ENCODE results near the gene SLC38A10.
A peak's percentile ranks its signal among the peaks of the same experiment; 100 is the strongest.

Gene SLC38A10

GRCh38 chr17:81259058-81259605 is 36.0 kb downstream of the SLC38A10 start:
- Histone ChIP-seq H3K4me1 (ENCODE audit: control insufficient read depth, insufficient read depth, low read depth, low read length) (peaks cover 21% of the 10 kb centered on the region), H3K4me2 (ENCODE audit: low read length, poor library complexity, severe bottlenecking) (no peak overlapping the region), H2AFZ (ENCODE audit: low read depth, low read length) (no peak overlapping the region), H2BK5ac (ENCODE audit: low read depth, low read length, poor library complexity, severe bottlenecking) (no peak overlapping the region), H4K8ac (ENCODE audit: low read length) (no peak overlapping the region), H3K79me1 (replicated peaks; ENCODE audit: low read length, poor library complexity, severe bottlenecking) (peaks cover 16% of the 10 kb centered on the region), H3K9ac (ENCODE audit: low read length) (no peak overlapping the region), H3K23ac (ENCODE audit: low read length in 2 of 2) (no peak overlapping the region), H2BK120ac (ENCODE audit: low read depth, low read length) (no peak overlapping the region), H4K91ac (ENCODE audit: low read length) (no peak overlapping the region), H3K4me3 (ENCODE audit: insufficient read depth in 1 of 2, low read depth in 1 of 2, low read length in 2 of 2) (no peak overlapping the region), H2BK12ac (ENCODE audit: low read length in 2 of 2) (no peak overlapping the region), H3K9me3 (ENCODE audit: control insufficient read depth, low read length) (no peaks in the 10 kb centered on the region), H3K14ac (ENCODE audit: low read length in 2 of 2) (no peak overlapping the region), H3K4ac (ENCODE audit: low read depth in 1 of 2, low read length in 2 of 2) (no peak overlapping the region), H3K27ac (ENCODE audit: low read length, poor library complexity, severe bottlenecking) (no peak overlapping the region), H3K36me3 (ENCODE audit: control insufficient read depth in 1 of 2, insufficient read depth in 2 of 2, low read depth in 1 of 2, low read length in 2 of 2) (peaks cover 46 to 81% of the 10 kb centered on the region in 2 experiments), H3K18ac (ENCODE audit: low read depth in 1 of 2, low read length in 2 of 2) (no peak overlapping the region), H2BK15ac (ENCODE audit: low read depth, poor library complexity, severe bottlenecking) (no peak overlapping the region), H2AK5ac (ENCODE audit: low read length, severe bottlenecking) (no peak overlapping the region), H3K27me3 (ENCODE audit: control insufficient read depth in 1 of 2, insufficient read depth in 1 of 2, low read length in 2 of 2) (no peaks in the 10 kb centered on the region)
- no peak for DNase-seq
- 94% methylated on average over 23 of the region's 23 CpGs for WGBS

DNA sequence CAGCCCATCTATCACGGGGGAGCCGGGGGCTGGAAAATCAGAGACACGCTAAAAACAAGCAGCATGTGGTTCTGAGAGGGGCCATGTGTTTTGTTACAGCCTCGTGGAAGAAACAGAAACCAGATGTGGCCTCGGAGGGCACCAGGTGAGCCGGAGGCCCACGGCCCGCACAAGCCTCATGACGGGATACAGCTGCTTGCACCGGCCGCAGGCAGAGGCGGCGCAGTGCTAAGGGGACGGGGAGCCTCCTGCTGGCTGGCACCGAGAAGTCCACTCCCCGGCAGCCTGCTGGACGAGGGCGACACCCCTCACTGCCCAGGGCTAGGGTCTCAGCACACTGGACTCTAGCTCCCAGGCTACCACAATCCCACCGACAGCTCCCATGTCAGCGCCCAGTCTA is 36.8 kb downstream of the SLC38A10 start:
- Histone ChIP-seq H3K23ac (ENCODE audit: low read length in 2 of 2) (no peak overlapping the region), H2BK12ac (ENCODE audit: low read length in 2 of 2) (no peak overlapping the region), H3K4ac (ENCODE audit: low read depth in 1 of 2, low read length in 2 of 2) (no peak overlapping the region), H3K14ac (ENCODE audit: low read length in 2 of 2) (no peak overlapping the region), H3K4me2 (ENCODE audit: low read length, poor library complexity, severe bottlenecking) (no peak overlapping the region), H3K4me1 (ENCODE audit: control insufficient read depth, insufficient read depth, low read depth, low read length) (peaks cover 23% of the 10 kb centered on the region), H3K9me3 (ENCODE audit: control insufficient read depth, low read length) (no peaks in the 10 kb centered on the region), H3K27ac (ENCODE audit: low read length, poor library complexity, severe bottlenecking) (no peak overlapping the region), H4K8ac (ENCODE audit: low read length) (no peak overlapping the region), H2AFZ (ENCODE audit: low read depth, low read length) (no peak overlapping the region), H3K9ac (ENCODE audit: low read length) (no peak overlapping the region), H2AK5ac (ENCODE audit: low read length, severe bottlenecking) (no peak overlapping the region), H3K36me3 (ENCODE audit: control insufficient read depth in 1 of 2, insufficient read depth in 2 of 2, low read depth in 1 of 2, low read length in 2 of 2) (peaks cover 38 to 75% of the 10 kb centered on the region in 2 experiments), H4K91ac (ENCODE audit: low read length) (no peak overlapping the region), H3K27me3 (ENCODE audit: control insufficient read depth in 1 of 2, insufficient read depth in 1 of 2, low read length in 2 of 2) (no peaks in the 10 kb centered on the region), H2BK5ac (ENCODE audit: low read depth, low read length, poor library complexity, severe bottlenecking) (no peak overlapping the region), H3K18ac (ENCODE audit: low read depth in 1 of 2, low read length in 2 of 2) (no peak overlapping the region), H2BK15ac (ENCODE audit: low read depth, poor library complexity, severe bottlenecking) (no peak overlapping the region), H2BK120ac (ENCODE audit: low read depth, low read length) (no peak overlapping the region), H3K79me1 (replicated peaks; ENCODE audit: low read length, poor library complexity, severe bottlenecking) (peaks cover 16% of the 10 kb centered on the region), H3K4me3 (ENCODE audit: insufficient read depth in 1 of 2, low read depth in 1 of 2, low read length in 2 of 2) (no peak overlapping the region)
- peak; percentile 34 for DNase-seq
- WGBS, result 55% methylated on average over 20 of the region's 20 CpGs

- 93% methylated on average over 19 of the region's 19 CpGs for WGBS
These were observed 37.6 kb downstream of the SLC38A10 start for GRCh38 chr17:81257533-81257932.

GRCh38 chr17:81256616-81257015 is 38.5 kb downstream of the SLC38A10 start:
- H2BK5ac ChIP-seq (ENCODE audit: low read depth, low read length, poor library complexity, severe bottlenecking), result no peak overlapping the region
- no peak overlapping the region for H3K18ac ChIP-seq (ENCODE audit: low read depth in 1 of 2, low read length in 2 of 2)
- H3K27ac ChIP-seq (ENCODE audit: low read length, poor library complexity, severe bottlenecking), result no peak overlapping the region
- no peak overlapping the region for H4K8ac ChIP-seq (ENCODE audit: low read length)
- no peaks in the 10 kb centered on the region for H3K9me3 ChIP-seq (ENCODE audit: control insufficient read depth, low read length)
- H3K9ac ChIP-seq (ENCODE audit: low read length), result peak overlapping the region; percentile 48
- H3K4me3 ChIP-seq (ENCODE audit: insufficient read depth in 1 of 2, low read depth in 1 of 2, low read length in 2 of 2), result no peak overlapping the region
- H2BK12ac ChIP-seq (ENCODE audit: low read length in 2 of 2), result no peak overlapping the region
- H3K4me2 ChIP-seq (ENCODE audit: low read length, poor library complexity, severe bottlenecking), result no peak overlapping the region
- H2AK5ac ChIP-seq (ENCODE audit: low read length, severe bottlenecking), result no peak overlapping the region
- no peak overlapping the region for H2BK15ac ChIP-seq (ENCODE audit: low read depth, poor library complexity, severe bottlenecking)
- H3K36me3 ChIP-seq (ENCODE audit: control insufficient read depth in 1 of 2, insufficient read depth in 2 of 2, low read depth in 1 of 2, low read length in 2 of 2), result peaks cover 35 to 74% of the 10 kb centered on the region in 2 experiments
- H3K4me1 ChIP-seq (ENCODE audit: control insufficient read depth, insufficient read depth, low read depth, low read length), result peaks cover 26% of the 10 kb centered on the region
- no peak overlapping the region for H2AFZ ChIP-seq (ENCODE audit: low read depth, low read length)
- peak; percentile 61 for DNase-seq
- 88% methylated on average over 12 of the region's 12 CpGs for WGBS
- peaks cover 25% of the 10 kb centered on the region for H3K79me1 ChIP-seq (replicated peaks; ENCODE audit: low read length, poor library complexity, severe bottlenecking)
- H3K14ac ChIP-seq (ENCODE audit: low read length in 2 of 2), result no peak overlapping the region
- no peak overlapping the region for H3K23ac ChIP-seq (ENCODE audit: low read length in 2 of 2)
- no peak overlapping the region for H3K4ac ChIP-seq (ENCODE audit: low read depth in 1 of 2, low read length in 2 of 2)
- H3K27me3 ChIP-seq (ENCODE audit: control insufficient read depth in 1 of 2, insufficient read depth in 1 of 2, low read length in 2 of 2), result no peaks in the 10 kb centered on the region
- H2BK120ac ChIP-seq (ENCODE audit: low read depth, low read length), result no peak overlapping the region
- no peak overlapping the region for H4K91ac ChIP-seq (ENCODE audit: low read length)

More at GRCh38 chr17:81257533-81257932, 37.6 kb downstream of the SLC38A10 start:
- Histone ChIP-seq H3K18ac (ENCODE audit: low read depth in 1 of 2, low read length in 2 of 2) (no peak overlapping the region), H2BK12ac (ENCODE audit: low read length in 2 of 2) (no peak overlapping the region), H3K36me3 (ENCODE audit: control insufficient read depth in 1 of 2, insufficient read depth in 2 of 2, low read depth in 1 of 2, low read length in 2 of 2) (peaks cover 38 to 74% of the 10 kb centered on the region in 2 experiments), H3K9ac (ENCODE audit: low read length) (no peak overlapping the region), H4K91ac (ENCODE audit: low read length) (no peak overlapping the region), H2BK120ac (ENCODE audit: low read depth, low read length) (no peak overlapping the region), H3K23ac (ENCODE audit: low read length in 2 of 2) (no peak overlapping the region), H2BK15ac (ENCODE audit: low read depth, poor library complexity, severe bottlenecking) (no peak overlapping the region), H3K4me3 (ENCODE audit: insufficient read depth in 1 of 2, low read depth in 1 of 2, low read length in 2 of 2) (peak overlapping the region in 1 of 2 experiments; percentile 23), H3K4ac (ENCODE audit: low read depth in 1 of 2, low read length in 2 of 2) (no peak overlapping the region), H4K8ac (ENCODE audit: low read length) (no peak overlapping the region), H3K14ac (ENCODE audit: low read length in 2 of 2) (no peak overlapping the region), H3K27ac (ENCODE audit: low read length, poor library complexity, severe bottlenecking) (no peak overlapping the region), H2AFZ (ENCODE audit: low read depth, low read length) (no peak overlapping the region), H3K9me3 (ENCODE audit: control insufficient read depth, low read length) (no peaks in the 10 kb centered on the region), H3K27me3 (ENCODE audit: control insufficient read depth in 1 of 2, insufficient read depth in 1 of 2, low read length in 2 of 2) (no peaks in the 10 kb centered on the region), H3K4me2 (ENCODE audit: low read length, poor library complexity, severe bottlenecking) (no peak overlapping the region), H2AK5ac (ENCODE audit: low read length, severe bottlenecking) (no peak overlapping the region), H3K79me1 (replicated peaks; ENCODE audit: low read length, poor library complexity, severe bottlenecking) (peaks cover 23% of the 10 kb centered on the region), H2BK5ac (ENCODE audit: low read depth, low read length, poor library complexity, severe bottlenecking) (no peak overlapping the region), H3K4me1 (ENCODE audit: control insufficient read depth, insufficient read depth, low read depth, low read length) (peaks cover 26% of the 10 kb centered on the region)
- DNase-seq, result no peak
